Stimulated activated naive B cell treated with anti-CD40 and anti-IgM and Interleukin-4, amounts not matched to agents 10 μg/mL and 1 μg/mL and 100 μg/mL, for 72 hours (primary cell): Measurements from ENCODE around the gene MAN1B1.
"Not testable (repeated sequence)": the region's sequence is repeated elsewhere in the genome, so short reads cannot be mapped to it uniquely, and the experiment has no call there.

ENCODE experiments used
- ATAC-seq, 2 donors: fragments of 150-1000 bp; cut with Tn5 transposase; replicated peaks; 2 replicates each; pipeline ENCODE4 v1.10.0; 2021; ENCODE audit warnings: moderate library complexity in 1 of 2
- DNase-seq: peaks from one replicate; pipeline ENCODE4 v3.0.0; 2021
- H3K27ac Mint-ChIP-seq: one replicate; pipeline ENCODE4 v1.8.0; 2022; ENCODE audit warnings: mild to moderate bottlenecking, mixed read lengths
- H3K27me3 Mint-ChIP-seq, 2 donors: one replicate each; pipeline ENCODE4 v1.8.0; 2022; ENCODE audit warnings: mixed read lengths in 2 of 2
- H3K36me3 Mint-ChIP-seq, 2 donors: one replicate each; pipeline ENCODE4 v1.8.0; 2022; ENCODE audit warnings: mixed read lengths in 2 of 2, mild to moderate bottlenecking in 1 of 2
- H3K4me1 Mint-ChIP-seq, 2 donors: one replicate each; pipeline ENCODE4 v1.8.0; 2022; ENCODE audit warnings: mixed read lengths in 2 of 2, mild to moderate bottlenecking in 1 of 2
- H3K4me3 Mint-ChIP-seq, 2 donors: one replicate each; pipeline ENCODE4 v1.8.0; 2022; ENCODE audit warnings: mild to moderate bottlenecking in 2 of 2, mixed read lengths in 2 of 2, moderate library complexity in 1 of 2
- H3K9me3 Mint-ChIP-seq, 2 donors: one replicate each; pipeline ENCODE4 v1.8.0; 2022; ENCODE audit warnings: mixed read lengths in 2 of 2, mild to moderate bottlenecking in 1 of 2

The MAN1B1 gene

DNA sequence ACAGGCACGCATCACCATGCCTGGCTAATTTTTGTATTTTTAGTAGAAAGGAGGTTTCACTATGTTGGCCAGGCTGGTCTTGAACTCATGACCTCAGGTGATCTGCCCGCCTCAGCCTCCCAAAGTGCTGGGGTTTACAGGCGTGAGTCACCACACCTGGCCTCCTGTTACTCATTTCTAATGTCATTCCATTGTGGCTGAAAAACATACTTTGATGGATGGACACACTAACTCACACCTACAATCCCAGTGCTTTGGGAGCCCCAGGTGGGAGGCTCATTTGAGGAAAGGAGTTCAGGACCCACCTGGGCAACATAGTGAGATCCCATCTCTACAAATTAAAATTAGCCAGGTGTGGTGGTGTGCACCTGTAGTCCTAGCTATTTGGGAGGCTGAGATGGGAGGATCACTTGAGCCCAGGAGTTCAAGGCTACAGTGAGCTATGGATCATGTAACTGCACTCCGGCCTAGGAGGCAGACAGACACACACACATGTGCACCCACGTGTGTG lies 37.2 kb downstream of the MAN1B1 start:
- Mint-ChIP-seq H3K4me1 (peaks cover 37 to 67% of the 10 kb centered on the region in 2 donors), H3K4me3 (peak overlapping the region in 1 of 2 donors; percentile 13), H3K36me3 (peaks cover 2 to 16% of the 10 kb centered on the region in 2 donors)
- H3K27ac Mint-ChIP-seq, ATAC-seq, H3K27me3 Mint-ChIP-seq, H3K9me3 Mint-ChIP-seq, DNase-seq: not testable (repeated sequence)

DNA sequence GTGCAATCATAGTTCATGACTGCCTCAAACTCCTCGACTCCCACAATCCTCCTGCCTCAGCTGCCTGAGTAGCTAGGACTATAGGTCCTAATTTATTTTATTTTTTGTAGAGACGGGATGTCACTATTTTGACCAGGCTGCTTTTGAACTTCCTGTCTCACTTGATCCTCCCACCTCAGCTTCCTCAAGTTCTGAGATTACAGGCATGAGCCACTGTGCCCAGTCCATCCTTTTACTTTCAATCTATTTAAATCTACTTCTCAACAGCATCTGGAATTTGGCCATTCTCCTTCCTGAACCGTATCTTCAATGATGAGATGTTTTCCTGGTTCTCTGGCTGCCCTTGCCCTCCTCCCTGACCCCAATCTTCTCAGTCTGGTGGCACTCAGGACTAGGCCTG lies 40.0 kb downstream of the MAN1B1 start:
- Mint-ChIP-seq H3K27ac (peak overlapping the region; percentile 97), H3K4me1 (peaks cover 31 to 53% of the 10 kb centered on the region in 2 donors), H3K36me3 (peaks cover 2 to 16% of the 10 kb centered on the region in 2 donors), H3K4me3 (peak overlapping the region; percentile 83 to 97), H3K9me3 (no peaks in the 10 kb centered on the region), H3K27me3 (no peaks in the 10 kb centered on the region)
- DNase-seq (no peak), ATAC-seq (no peak)

DNA sequence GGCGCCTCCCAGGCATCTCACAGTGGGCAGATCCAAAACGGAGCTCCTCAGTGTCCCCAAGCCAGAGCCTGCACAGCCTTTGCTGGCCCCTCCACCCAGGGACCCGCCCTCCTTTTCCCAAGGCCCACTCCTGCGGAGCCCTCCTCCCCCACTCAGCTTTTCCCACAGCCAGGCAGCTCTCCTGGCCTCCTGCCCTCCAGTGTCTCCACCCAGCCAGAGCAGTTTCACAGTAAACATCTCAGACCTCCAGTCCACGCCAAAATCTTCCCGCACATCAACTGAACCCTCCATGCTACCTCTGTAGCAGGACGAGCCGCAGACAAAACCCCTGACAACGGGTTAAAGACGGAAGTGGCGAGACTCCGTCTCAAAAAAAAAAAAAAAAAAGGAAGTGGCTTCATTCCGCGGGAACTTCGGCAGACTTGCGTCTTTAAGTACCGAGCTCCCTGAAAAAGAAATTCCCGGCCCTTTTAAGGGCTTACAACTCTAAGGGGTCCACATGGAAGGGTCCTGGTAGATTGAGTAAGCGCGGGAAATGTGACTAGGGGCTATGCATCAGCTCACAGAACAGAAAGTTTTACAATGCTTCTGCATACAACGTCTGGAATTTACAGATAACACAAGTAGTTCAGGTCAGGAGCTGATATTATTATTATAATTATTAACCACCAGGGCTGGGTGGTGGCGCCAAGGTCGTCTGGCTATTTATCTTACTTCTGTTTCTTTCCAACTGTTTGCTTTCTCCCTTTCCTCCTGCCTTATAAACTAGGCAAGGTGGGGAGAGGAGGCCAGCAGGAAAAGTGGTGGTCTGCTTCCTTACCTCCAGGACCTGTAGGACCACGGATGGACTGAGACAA lies 40.7 kb downstream of the MAN1B1 start:
- H3K9me3 Mint-ChIP-seq = no peaks in the 10 kb centered on the region
- peaks cover 24 to 45% of the 10 kb centered on the region in 2 donors for H3K4me1 Mint-ChIP-seq
- peak overlapping the region; percentile 97 for H3K27ac Mint-ChIP-seq
- DNase-seq (no peak), ATAC-seq (no peak)
- H3K27me3 Mint-ChIP-seq = no peaks in the 10 kb centered on the region
- peak overlapping the region; percentile 83 to 97 for H3K4me3 Mint-ChIP-seq
- peaks cover 2 to 16% of the 10 kb centered on the region in 2 donors for H3K36me3 Mint-ChIP-seq

DNA sequence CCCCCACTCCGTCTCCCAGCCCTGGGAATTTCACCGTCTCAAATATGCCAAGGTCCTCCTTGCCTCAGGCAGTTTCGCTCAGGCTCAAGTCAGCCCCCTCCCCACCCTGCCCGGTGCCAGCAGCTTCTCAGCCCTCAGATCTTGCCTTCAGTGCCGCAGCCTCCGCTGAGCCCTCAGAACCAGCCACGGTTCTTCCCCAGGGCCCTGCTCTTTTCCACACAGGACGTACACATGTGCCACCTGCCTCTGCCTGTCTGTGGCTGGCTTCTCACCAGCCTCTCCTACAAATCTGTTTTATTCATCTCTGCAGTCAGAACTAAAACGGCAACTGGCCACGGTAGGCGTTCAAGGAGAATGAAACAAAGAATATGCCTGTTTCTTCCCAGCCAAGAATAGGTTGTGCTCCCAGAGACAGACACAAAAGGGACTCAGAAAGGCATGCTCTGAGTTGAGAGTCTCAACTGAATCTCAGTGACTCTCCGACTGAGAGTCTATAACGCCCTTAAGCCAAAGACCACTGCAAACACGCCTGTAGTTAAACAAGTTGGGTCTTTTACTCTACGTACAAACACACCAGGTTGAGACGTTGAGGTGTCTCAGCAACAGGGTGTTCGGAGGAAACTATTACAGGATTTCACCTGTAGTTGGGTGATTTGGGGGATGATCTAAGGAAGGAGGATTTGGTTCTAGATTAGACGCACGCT lies 41.5 kb downstream of the MAN1B1 start:
- H3K4me1 Mint-ChIP-seq = peaks cover 21 to 37% of the 10 kb centered on the region in 2 donors
- H3K36me3 Mint-ChIP-seq = peaks cover 2 to 16% of the 10 kb centered on the region in 2 donors
- no peaks in the 10 kb centered on the region for H3K27me3 Mint-ChIP-seq
- H3K4me3 Mint-ChIP-seq = peak overlapping the region; percentile 81 to 97
- H3K27ac Mint-ChIP-seq = peak overlapping the region; percentile 82
- no peaks in the 10 kb centered on the region for H3K9me3 Mint-ChIP-seq
- ATAC-seq (peak in 1 of 2 donors; percentile 9), DNase-seq (no peak)

DNA sequence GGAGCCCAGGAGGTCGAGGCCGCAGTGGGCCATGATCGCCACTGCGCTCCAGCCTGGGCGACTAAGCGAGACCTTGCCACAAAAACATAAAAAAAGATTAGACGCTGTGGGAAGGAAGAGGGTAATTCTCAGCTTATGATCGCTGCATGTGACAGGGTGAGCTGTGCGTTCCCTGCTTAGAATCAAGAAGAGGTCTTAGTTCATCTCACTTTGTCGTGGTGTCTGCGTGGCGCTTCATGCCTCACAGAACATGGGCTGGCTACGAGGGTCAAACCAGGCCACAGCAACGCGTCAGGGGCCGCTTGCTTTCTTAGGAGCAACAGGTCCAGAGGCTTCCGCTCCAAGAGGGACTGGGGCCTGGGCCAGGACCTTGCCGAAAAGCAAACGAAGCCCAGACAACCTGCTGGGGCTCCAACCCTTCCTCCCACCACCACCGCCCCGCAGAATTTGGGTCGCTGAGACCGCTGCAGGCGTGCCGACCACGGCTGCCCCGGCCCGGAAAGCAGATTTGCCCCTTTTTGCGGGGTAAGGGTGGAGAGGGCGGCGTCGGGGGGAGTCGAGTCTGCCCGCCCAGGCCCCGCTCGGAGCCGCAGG lies 42.2 kb downstream of the MAN1B1 start:
- no peaks in the 10 kb centered on the region for H3K27me3 Mint-ChIP-seq
- DNase-seq = no peak
- H3K4me3 Mint-ChIP-seq = peak overlapping the region; percentile 81 to 97
- H3K27ac Mint-ChIP-seq = peak overlapping the region; percentile 82
- no peaks in the 10 kb centered on the region for H3K9me3 Mint-ChIP-seq
- H3K36me3 Mint-ChIP-seq = peaks cover 2 to 16% of the 10 kb centered on the region in 2 donors
- H3K4me1 Mint-ChIP-seq = peaks cover 18 to 31% of the 10 kb centered on the region in 2 donors
- ATAC-seq = peak; percentile 0 to 7

DNA sequence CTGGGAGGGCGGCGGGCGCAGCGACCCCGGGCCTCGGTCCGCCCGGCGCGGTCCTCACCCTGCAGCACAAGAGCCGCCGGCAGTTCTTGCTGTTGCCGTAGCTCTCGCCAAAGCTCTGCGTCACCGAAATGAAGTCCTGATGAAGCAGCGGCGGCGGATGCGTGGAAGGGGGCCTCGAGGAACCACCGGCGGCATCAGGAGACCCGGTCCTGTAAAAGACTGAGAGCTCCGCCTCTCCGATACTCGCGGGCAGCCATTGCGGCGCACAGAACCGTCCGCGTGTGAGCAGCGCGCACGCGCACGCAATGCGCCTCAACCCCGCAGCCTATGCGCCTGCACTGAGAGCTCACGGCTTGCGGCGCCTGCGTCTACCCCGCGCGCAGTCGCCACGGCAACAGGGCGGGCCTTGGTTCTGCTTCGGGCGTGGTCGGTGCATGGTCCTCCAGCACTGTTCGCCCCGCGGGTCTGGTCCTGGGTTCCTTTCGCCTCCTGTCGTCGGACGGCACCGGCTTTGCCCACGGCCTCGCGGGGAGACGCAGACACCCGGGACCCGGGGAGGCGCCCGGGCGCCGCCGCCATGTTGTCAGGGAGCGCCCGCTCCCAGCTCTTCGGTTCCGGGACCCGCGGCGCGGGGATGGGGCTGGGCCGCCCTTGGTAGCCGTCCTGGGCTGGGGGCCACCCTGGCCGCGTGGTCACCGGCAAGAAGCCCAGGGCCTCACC lies 42.8 kb downstream of the MAN1B1 start:
- DNase-seq (peak; percentile 88), ATAC-seq (peak; percentile 96 to 97)
- peaks cover 0 to under 1% of the 10 kb centered on the region in 2 donors for H3K27me3 Mint-ChIP-seq
- no peaks in the 10 kb centered on the region for H3K9me3 Mint-ChIP-seq
- H3K4me1 Mint-ChIP-seq = peaks cover 18 to 28% of the 10 kb centered on the region in 2 donors
- H3K27ac Mint-ChIP-seq = peak overlapping the region; percentile 88
- peaks cover 2 to 16% of the 10 kb centered on the region in 2 donors for H3K36me3 Mint-ChIP-seq
- peak overlapping the region; percentile 81 to 97 for H3K4me3 Mint-ChIP-seq

DNA sequence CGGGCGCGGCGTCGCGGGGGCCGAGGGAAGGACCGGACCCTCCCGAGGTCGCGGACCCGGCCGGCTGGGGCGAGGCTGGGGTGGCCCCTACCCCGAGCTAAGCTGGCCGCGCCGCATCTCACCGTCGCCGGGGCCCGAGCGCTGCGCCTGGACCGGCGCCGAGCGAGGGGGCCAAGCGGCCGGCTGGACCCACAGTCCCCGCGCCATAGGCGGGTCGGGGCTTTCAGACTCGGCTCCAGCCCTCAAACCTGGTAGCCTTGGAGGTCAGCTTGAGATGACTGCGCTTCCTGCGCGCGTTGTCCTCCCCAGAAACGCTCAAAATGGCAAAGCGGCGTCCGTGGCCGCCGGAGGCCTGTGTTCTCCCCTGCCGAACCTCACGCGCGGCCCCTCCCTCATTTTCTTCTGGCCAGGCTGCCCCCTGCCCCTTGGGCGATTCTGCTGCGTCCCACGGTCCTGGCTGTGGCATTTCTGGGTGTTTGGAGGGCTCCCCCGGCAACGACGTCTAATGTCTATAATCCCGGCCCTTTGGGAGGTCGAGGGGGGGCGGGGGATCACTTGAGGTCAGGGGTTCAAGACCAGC lies 43.5 kb downstream of the MAN1B1 start:
- DNase-seq = no peak
- H3K27me3 Mint-ChIP-seq = peaks cover 0 to 4% of the 10 kb centered on the region in 2 donors
- peaks cover 2 to 16% of the 10 kb centered on the region in 2 donors for H3K36me3 Mint-ChIP-seq
- peak overlapping the region; percentile 91 for H3K27ac Mint-ChIP-seq
- ATAC-seq = peak; percentile 15 to 17
- no peaks in the 10 kb centered on the region for H3K9me3 Mint-ChIP-seq
- H3K4me3 Mint-ChIP-seq = peak overlapping the region; percentile 85 to 87
- peaks cover 18 to 28% of the 10 kb centered on the region in 2 donors for H3K4me1 Mint-ChIP-seq

DNA sequence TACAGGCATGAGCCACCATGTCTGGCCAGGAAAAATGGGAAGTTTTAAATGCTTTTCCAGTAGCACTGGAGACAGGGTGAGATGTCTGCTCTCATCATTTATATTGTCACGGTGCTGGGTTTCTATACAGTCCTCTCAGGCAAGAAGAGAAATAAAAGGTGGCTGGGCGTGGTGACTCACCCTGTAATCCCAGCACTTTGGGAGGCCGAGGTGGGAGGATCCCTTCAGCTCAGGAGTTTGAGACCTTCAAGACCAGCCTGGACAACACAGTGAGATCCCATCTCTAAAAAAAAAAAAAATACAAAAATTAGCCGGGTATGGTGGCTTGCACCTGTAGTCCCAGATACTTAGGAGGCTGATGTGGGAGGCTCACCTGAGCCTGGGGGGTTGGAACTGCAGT lies 47.4 kb downstream of the MAN1B1 start:
- Mint-ChIP-seq H3K4me1 (peaks cover 6 to 17% of the 10 kb centered on the region in 2 donors), H3K36me3 (no peaks in the 10 kb centered on the region), H3K4me3 (no peak overlapping the region), H3K27me3 (peaks cover 31% of the 10 kb centered on the region in 2 donors), H3K27ac (no peak overlapping the region), H3K9me3 (no peaks in the 10 kb centered on the region)
- ATAC-seq (no peak), DNase-seq (no peak)

DNA sequence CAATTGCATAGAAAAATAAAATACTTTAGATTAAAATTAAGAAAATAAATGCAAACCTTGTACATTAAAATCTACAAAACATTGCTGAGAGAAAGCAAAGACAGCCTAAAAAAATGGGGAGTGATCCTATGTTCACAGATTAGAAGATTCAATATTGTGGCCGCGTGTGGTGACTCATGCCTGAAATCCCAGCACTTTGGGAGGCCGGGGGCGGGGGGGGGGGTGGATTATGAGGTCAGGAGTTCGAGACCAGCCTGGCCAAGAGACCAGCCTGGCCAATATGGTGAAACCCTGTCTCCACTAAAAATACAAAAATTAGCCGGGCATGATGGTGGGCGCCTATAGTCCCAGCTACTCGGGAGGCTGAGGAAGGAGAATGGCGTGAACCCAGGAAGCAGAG lies 48.4 kb downstream of the MAN1B1 start:
- ATAC-seq, DNase-seq, H3K4me3 Mint-ChIP-seq, H3K27ac Mint-ChIP-seq, H3K9me3 Mint-ChIP-seq, H3K36me3 Mint-ChIP-seq: not testable (repeated sequence)
- Mint-ChIP-seq H3K27me3 (peaks cover 40% of the 10 kb centered on the region in 2 donors), H3K4me1 (peaks cover 10 to 17% of the 10 kb centered on the region in 2 donors)

DNA sequence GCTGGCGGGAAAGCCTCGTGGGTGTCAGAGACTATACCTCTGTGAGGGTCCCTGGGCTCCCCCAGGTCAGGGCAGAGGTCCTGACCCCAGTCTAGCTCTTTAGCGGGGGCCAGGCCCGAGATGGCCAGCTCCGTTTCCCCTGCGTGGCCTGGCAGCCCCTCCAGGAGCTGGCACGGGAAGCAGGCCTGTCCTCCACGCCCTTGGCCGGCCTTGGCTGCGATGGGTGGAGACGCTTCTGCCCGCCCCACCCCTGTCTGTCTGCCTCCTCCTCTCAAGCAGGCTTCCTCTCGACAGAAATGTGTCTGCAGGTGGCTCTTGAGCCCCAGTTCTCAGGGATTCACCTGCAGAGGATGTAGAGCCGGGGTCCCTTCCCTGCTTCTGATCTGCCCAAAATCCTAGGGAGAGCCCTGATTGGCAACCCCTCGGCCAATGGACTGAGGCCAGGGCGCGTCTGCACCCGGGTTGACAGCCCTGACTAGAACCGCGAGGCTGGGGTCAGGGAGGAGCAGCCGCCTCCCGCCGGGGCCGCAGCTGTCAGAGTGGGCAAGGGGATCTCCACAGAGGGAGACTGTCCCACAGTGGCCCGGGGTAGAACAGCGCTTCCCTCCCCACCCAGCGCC lies 49.6 kb downstream of the MAN1B1 start:
- ATAC-seq = no peak
- Mint-ChIP-seq H3K27me3 (peaks cover 52% of the 10 kb centered on the region in 2 donors), H3K4me1 (peaks cover 11 to 12% of the 10 kb centered on the region in 2 donors), H3K27ac (no peak overlapping the region), H3K4me3 (no peak overlapping the region), H3K36me3 (no peaks in the 10 kb centered on the region), H3K9me3 (no peaks in the 10 kb centered on the region)
- no peak for DNase-seq

DNA sequence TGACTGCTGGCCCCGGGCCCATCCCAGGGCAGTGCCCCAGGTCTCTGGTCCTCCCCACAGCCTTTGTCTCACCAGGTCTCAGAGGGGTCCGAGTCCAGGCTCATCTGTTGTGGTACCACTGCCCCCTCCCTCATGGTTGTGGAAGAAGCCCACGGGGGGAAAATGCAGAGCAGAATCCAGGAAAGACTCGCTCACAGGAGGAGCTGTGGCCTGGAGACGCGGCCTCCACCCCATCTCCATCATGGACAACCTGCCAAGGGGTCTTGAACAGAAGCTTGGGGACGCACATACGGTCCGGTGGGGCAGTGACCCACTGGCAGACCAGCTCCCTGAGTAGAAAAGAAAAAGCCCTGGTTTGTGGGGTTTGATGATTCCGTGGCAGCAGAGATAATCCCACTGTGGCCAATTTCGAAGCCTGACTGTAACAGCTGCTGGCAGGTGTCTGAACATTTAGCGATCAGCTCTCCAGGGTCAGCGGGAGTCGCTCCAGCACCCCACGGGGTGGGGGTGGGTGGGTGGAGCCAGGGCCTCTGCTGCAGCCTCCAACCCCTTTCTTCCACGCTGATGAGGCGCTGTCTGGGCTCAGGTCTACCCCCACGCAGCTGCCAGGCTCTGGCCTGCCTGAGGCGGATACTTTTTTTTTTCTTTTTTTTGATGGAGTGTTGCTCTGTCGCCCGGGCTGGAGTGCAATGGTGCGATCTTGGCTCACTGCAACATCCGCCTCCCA lies 50.3 kb downstream of the MAN1B1 start:
- Mint-ChIP-seq H3K9me3 (no peaks in the 10 kb centered on the region), H3K27ac (no peak overlapping the region), H3K4me1 (peaks cover 11 to 12% of the 10 kb centered on the region in 2 donors), H3K27me3 (peaks cover 59% of the 10 kb centered on the region in 2 donors), H3K36me3 (no peaks in the 10 kb centered on the region), H3K4me3 (no peak overlapping the region)
- no peak for ATAC-seq
- no peak for DNase-seq

DNA sequence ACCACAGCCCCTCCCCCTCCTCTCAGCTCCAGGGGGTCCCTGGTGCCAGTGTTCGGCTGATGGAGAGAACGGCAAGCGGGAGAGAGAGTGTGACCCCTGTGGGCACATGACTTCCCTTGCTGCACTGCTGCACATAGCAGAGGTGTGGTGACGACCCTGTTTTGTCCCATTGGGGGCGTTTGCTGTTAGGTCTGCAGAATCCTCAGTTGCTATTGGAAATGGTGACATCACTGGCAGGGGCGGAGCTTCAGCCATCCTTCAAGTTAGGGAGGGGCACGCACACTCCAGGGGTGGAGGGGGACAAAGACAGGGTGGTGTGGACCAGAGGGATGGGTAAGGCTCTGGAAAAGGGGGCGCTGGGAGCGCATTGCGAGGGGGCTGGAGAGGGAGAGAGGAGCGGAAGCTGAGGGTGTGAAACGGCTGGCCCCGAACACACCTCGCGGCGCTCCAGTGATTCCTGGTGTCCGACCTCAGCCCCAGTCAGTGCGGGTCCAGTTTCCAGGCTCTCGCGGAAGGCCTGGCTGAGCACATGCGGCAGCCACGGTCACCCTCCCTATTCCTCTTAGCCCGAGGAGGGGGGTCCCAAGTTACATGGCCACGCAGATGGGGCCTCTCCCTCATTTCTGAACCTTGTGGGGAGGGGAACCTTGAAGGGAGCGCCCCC lies 51.4 kb downstream of the MAN1B1 start:
- H3K36me3 Mint-ChIP-seq = no peaks in the 10 kb centered on the region
- peak overlapping the region; percentile 78 for H3K27ac Mint-ChIP-seq
- peaks cover 66 to 68% of the 10 kb centered on the region in 2 donors for H3K27me3 Mint-ChIP-seq
- peaks cover 11 to 12% of the 10 kb centered on the region in 2 donors for H3K4me1 Mint-ChIP-seq
- no peak overlapping the region for H3K4me3 Mint-ChIP-seq
- no peak for DNase-seq
- ATAC-seq = no peak
- H3K9me3 Mint-ChIP-seq = no peaks in the 10 kb centered on the region
